ENCODE measurements around the gene MAGI1. TPM values are rescaled to one million over a fixed set of nuclear protein-coding genes. Genes with fewer than 3 reads are reported as not detected.

The MAGI1 gene
- total RNA-seq, 1 experiment from 2014 or later = 58.2 TPM

DNA sequence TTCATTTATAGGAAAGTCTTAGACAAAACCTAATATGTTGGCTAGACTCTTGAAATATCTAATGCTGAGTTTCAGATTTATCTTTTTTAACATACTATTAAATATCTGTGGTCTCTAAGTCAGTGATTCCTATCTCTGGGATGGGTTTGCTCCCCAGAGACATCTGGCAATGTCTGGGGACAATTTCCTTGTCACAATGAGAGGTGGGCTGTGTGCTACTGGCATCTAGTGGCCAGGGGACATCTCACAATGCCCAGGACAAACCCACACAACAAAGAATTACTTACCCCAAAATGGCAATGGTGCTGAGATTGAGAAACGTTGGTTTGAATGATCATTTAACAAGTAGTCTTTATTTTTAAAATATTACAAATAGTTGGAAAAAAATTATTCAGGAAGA is 602.1 kb downstream of the MAGI1 start (continued):
- TF ChIP-seq, protein P1, sequence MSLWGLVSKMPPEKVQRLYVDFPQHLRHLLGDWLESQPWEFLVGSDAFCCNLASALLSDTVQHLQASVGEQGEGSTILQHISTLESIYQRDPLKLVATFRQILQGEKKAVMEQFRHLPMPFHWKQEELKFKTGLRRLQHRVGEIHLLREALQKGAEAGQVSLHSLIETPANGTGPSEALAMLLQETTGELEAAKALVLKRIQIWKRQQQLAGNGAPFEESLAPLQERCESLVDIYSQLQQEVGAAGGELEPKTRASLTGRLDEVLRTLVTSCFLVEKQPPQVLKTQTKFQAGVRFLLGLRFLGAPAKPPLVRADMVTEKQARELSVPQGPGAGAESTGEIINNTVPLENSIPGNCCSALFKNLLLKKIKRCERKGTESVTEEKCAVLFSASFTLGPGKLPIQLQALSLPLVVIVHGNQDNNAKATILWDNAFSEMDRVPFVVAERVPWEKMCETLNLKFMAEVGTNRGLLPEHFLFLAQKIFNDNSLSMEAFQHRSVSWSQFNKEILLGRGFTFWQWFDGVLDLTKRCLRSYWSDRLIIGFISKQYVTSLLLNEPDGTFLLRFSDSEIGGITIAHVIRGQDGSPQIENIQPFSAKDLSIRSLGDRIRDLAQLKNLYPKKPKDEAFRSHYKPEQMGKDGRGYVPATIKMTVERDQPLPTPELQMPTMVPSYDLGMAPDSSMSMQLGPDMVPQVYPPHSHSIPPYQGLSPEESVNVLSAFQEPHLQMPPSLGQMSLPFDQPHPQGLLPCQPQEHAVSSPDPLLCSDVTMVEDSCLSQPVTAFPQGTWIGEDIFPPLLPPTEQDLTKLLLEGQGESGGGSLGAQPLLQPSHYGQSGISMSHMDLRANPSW (CRISPR knock-in tag; conservative IDR thresholded peaks at IDR 0.05; ENCODE audit: low read depth) = no peak

DNA sequence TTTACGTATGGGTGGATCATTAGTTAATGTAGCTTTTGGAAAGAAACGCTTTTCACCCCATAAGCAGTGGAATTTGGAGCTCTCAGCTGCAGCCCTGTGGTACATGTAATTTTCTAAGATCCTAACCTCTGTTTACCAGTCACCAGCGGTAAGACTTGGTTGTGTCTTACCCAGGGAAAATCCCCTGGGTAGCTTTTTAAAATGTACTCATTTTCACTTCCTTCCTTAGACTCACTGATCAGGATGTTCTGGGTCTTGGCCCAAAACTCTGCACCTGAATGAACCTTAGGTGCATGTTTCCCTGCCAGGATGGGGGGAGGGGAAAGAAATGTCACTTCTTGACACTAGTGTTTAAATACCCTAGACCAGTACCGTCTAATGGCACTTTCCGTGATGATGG is 605.2 kb downstream of the MAGI1 start:
- H3K36me3 Mint-ChIP-seq = peaks cover 45% of the 10 kb centered on the region
- peaks cover 3% of the 10 kb centered on the region; the same call in 1 of the 2 replicates for H3K4me1 Mint-ChIP-seq
- DNase-seq (ENCODE audit: low spot score) (no peak), ATAC-seq (no peak)
- no peaks in the 10 kb centered on the region for H3K27me3 Mint-ChIP-seq (ENCODE audit: low read depth)
- no peak overlapping the region for H3K4me3 Mint-ChIP-seq
- no peak overlapping the region for H3K27ac Mint-ChIP-seq
- H3K9me3 Mint-ChIP-seq = no peaks in the 10 kb centered on the region
- CTCF ChIA-PET = interaction anchor here (1.1 kb wide), 1 partner anchor 99 kb away, joined by 3 read pairs; no protein-coding TSS in a partner anchor
- POLR2A ChIA-PET = no interaction called here
- TF ChIP-seq SMAD3 (CRISPR knock-in tag; IDR thresholded peaks at IDR 0.05; ENCODE audit: borderline replicate concordance) (no peak), ELF4 (CRISPR knock-in tag; IDR thresholded peaks at IDR 0.05; ENCODE audit: low read depth) (no peak), ZNF317 (CRISPR knock-in tag; IDR thresholded peaks at IDR 0.05; ENCODE audit: borderline replicate concordance, low read depth) (no peak), ZNF121 (CRISPR knock-in tag; IDR thresholded peaks at IDR 0.05) (no peak), FOXP1 (CRISPR knock-in tag; IDR thresholded peaks at IDR 0.05; ENCODE audit: borderline replicate concordance) (no peak), ZNF396 (CRISPR knock-in tag; IDR thresholded peaks at IDR 0.05; ENCODE audit: borderline replicate concordance) (no peak), ETV6 (CRISPR knock-in tag; IDR thresholded peaks at IDR 0.05) (no peak)
- TF ChIP-seq, protein P2, sequence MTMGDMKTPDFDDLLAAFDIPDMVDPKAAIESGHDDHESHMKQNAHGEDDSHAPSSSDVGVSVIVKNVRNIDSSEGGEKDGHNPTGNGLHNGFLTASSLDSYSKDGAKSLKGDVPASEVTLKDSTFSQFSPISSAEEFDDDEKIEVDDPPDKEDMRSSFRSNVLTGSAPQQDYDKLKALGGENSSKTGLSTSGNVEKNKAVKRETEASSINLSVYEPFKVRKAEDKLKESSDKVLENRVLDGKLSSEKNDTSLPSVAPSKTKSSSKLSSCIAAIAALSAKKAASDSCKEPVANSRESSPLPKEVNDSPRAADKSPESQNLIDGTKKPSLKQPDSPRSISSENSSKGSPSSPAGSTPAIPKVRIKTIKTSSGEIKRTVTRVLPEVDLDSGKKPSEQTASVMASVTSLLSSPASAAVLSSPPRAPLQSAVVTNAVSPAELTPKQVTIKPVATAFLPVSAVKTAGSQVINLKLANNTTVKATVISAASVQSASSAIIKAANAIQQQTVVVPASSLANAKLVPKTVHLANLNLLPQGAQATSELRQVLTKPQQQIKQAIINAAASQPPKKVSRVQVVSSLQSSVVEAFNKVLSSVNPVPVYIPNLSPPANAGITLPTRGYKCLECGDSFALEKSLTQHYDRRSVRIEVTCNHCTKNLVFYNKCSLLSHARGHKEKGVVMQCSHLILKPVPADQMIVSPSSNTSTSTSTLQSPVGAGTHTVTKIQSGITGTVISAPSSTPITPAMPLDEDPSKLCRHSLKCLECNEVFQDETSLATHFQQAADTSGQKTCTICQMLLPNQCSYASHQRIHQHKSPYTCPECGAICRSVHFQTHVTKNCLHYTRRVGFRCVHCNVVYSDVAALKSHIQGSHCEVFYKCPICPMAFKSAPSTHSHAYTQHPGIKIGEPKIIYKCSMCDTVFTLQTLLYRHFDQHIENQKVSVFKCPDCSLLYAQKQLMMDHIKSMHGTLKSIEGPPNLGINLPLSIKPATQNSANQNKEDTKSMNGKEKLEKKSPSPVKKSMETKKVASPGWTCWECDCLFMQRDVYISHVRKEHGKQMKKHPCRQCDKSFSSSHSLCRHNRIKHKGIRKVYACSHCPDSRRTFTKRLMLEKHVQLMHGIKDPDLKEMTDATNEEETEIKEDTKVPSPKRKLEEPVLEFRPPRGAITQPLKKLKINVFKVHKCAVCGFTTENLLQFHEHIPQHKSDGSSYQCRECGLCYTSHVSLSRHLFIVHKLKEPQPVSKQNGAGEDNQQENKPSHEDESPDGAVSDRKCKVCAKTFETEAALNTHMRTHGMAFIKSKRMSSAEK (CRISPR knock-in tag; IDR thresholded peaks at IDR 0.05; ENCODE audit: borderline replicate concordance) = no peak
- TF ChIP-seq, protein P3, sequence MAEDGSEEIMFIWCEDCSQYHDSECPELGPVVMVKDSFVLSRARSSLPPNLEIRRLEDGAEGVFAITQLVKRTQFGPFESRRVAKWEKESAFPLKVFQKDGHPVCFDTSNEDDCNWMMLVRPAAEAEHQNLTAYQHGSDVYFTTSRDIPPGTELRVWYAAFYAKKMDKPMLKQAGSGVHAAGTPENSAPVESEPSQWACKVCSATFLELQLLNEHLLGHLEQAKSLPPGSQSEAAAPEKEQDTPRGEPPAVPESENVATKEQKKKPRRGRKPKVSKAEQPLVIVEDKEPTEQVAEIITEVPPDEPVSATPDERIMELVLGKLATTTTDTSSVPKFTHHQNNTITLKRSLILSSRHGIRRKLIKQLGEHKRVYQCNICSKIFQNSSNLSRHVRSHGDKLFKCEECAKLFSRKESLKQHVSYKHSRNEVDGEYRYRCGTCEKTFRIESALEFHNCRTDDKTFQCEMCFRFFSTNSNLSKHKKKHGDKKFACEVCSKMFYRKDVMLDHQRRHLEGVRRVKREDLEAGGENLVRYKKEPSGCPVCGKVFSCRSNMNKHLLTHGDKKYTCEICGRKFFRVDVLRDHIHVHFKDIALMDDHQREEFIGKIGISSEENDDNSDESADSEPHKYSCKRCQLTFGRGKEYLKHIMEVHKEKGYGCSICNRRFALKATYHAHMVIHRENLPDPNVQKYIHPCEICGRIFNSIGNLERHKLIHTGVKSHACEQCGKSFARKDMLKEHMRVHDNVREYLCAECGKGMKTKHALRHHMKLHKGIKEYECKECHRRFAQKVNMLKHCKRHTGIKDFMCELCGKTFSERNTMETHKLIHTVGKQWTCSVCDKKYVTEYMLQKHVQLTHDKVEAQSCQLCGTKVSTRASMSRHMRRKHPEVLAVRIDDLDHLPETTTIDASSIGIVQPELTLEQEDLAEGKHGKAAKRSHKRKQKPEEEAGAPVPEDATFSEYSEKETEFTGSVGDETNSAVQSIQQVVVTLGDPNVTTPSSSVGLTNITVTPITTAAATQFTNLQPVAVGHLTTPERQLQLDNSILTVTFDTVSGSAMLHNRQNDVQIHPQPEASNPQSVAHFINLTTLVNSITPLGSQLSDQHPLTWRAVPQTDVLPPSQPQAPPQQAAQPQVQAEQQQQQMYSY (CRISPR knock-in tag; IDR thresholded peaks at IDR 0.05) = no peak
- TF ChIP-seq, protein P4, sequence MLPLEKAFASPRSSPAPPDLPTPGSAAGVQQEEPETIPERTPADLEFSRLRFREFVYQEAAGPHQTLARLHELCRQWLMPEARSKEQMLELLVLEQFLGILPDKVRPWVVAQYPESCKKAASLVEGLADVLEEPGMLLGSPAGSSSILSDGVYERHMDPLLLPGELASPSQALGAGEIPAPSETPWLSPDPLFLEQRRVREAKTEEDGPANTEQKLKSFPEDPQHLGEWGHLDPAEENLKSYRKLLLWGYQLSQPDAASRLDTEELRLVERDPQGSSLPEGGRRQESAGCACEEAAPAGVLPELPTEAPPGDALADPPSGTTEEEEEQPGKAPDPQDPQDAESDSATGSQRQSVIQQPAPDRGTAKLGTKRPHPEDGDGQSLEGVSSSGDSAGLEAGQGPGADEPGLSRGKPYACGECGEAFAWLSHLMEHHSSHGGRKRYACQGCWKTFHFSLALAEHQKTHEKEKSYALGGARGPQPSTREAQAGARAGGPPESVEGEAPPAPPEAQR (CRISPR knock-in tag; IDR thresholded peaks at IDR 0.05) = no peak
- TF ChIP-seq, protein P5, sequence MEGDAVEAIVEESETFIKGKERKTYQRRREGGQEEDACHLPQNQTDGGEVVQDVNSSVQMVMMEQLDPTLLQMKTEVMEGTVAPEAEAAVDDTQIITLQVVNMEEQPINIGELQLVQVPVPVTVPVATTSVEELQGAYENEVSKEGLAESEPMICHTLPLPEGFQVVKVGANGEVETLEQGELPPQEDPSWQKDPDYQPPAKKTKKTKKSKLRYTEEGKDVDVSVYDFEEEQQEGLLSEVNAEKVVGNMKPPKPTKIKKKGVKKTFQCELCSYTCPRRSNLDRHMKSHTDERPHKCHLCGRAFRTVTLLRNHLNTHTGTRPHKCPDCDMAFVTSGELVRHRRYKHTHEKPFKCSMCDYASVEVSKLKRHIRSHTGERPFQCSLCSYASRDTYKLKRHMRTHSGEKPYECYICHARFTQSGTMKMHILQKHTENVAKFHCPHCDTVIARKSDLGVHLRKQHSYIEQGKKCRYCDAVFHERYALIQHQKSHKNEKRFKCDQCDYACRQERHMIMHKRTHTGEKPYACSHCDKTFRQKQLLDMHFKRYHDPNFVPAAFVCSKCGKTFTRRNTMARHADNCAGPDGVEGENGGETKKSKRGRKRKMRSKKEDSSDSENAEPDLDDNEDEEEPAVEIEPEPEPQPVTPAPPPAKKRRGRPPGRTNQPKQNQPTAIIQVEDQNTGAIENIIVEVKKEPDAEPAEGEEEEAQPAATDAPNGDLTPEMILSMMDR (IDR thresholded peaks at IDR 0.05) = no peak

All from WTC11 (cell line).